GM20431 (cell line): ENCODE results near the gene CST5.
"Not testable (repeated sequence)": the region's sequence is repeated elsewhere in the genome, so short reads cannot be mapped to it uniquely, and the experiment has no call there.

Experiments used
- in situ Hi-C: fragments of 300-500 bp; cut with MseI, MboI; formaldehyde crosslinking; loops from one replicate; pipeline ENCODE4 v1.15.0; 2020; ENCODE audit warnings: low sequenced_read_pairs; ENCODE audit not compliant: unreplicated experiment

The CST5 gene

GRCh38 chr20:23890867-23891266 lies 11.3 kb upstream of the CST5 start:
- in situ Hi-C loops = not testable (repeated sequence)

GRCh38 chr20:23889775-23890187 lies 10.2 kb upstream of the CST5 start:
- in situ Hi-C loops = no loop called here

GRCh38 chr20:23887856-23888255 lies 8.3 kb upstream of the CST5 start:
- in situ Hi-C loops = no loop called here

GRCh38 chr20:23884771-23885162 lies 5.2 kb upstream of the CST5 start:
- in situ Hi-C loops = no loop called here

- in situ Hi-C loops = no loop called here
Observed at GRCh38 chr20:23884136-23884770, 4.7 kb upstream of the CST5 start.

GRCh38 chr20:23881371-23881770 lies 1.8 kb upstream of the CST5 start:
- in situ Hi-C loops = no loop called here

GRCh38 chr20:23880417-23880816 lies 869 bp upstream of the CST5 start:
- in situ Hi-C loops = no loop called here

GRCh38 chr20:23879811-23880374 lies 345 bp upstream of the CST5 start:
- in situ Hi-C loops = no loop called here

GRCh38 chr20:23878787-23879186 lies 761 bp downstream of the CST5 start:
- in situ Hi-C loops = no loop called here

GRCh38 chr20:23878016-23878542 lies 1.5 kb downstream of the CST5 start:
- in situ Hi-C loops = not testable (repeated sequence)

- in situ Hi-C loops = no loop called here
Observed at GRCh38 chr20:23877524-23877923, 2.0 kb downstream of the CST5 start.

- in situ Hi-C loops = no loop called here
Observed at GRCh38 chr20:23875606-23876237, 3.8 kb downstream of the CST5 start.

GRCh38 chr20:23874747-23875146 lies 4.8 kb downstream of the CST5 start:
- in situ Hi-C loops = no loop called here

- in situ Hi-C loops = no loop called here
Observed at GRCh38 chr20:23873370-23874015, 6.1 kb downstream of the CST5 start.

GRCh38 chr20:23872065-23872464 lies 7.5 kb downstream of the CST5 start:
- in situ Hi-C loops = no loop called here

GRCh38 chr20:23870461-23870860 lies 9.1 kb downstream of the CST5 start:
- in situ Hi-C loops = no loop called here

- in situ Hi-C loops = no loop called here
Observed at GRCh38 chr20:23869520-23869919, 10.0 kb downstream of the CST5 start.

- in situ Hi-C loops = no loop called here
Observed at GRCh38 chr20:23868321-23868720, 11.2 kb downstream of the CST5 start.

GRCh38 chr20:23867152-23867776 lies 12.3 kb downstream of the CST5 start:
- in situ Hi-C loops = no loop called here

GRCh38 chr20:23860771-23861170 lies 18.8 kb downstream of the CST5 start:
- in situ Hi-C loops = not testable (repeated sequence)
